ENCODE measurements around the gene TLR9. TPM values are rescaled to one million over a fixed set of nuclear protein-coding genes. Genes with fewer than 3 reads are reported as not detected.
"Not testable (repeated sequence)": the region's sequence is repeated elsewhere in the genome, so short reads cannot be mapped to it uniquely, and the experiment has no call there.

TLR9 gene
- total RNA-seq, 4 donors from 2014 or later, result not detected

- ATAC-seq, result peak; percentile 17
- TF ChIP-seq POLR2A (IDR thresholded peaks at IDR 0.05), result no peak
- TF ChIP-seq CTCF (IDR thresholded peaks at IDR 0.05), result no peak
- TF ChIP-seq POLR2AphosphoS5 (IDR thresholded peaks at IDR 0.05), result no peak
- TF ChIP-seq EP300 (IDR thresholded peaks at IDR 0.05), result no peak
Measured at GRCh38 chr3:52182196-52182595, 43.2 kb downstream of the TLR9 start.

GRCh38 chr3:52181543-52181942 is 43.9 kb downstream of the TLR9 start:
- TF ChIP-seq CTCF (IDR thresholded peaks at IDR 0.05) (no peak), EP300 (IDR thresholded peaks at IDR 0.05) (no peak), POLR2AphosphoS5 (IDR thresholded peaks at IDR 0.05) (no peak), POLR2A (IDR thresholded peaks at IDR 0.05) (no peak)
- Histone ChIP-seq H3K4me1 (no peaks in the 10 kb centered on the region), H3K27ac (peak overlapping the region in 1 of 4 donors; percentile 2), H3K9me3 (no peaks in the 10 kb centered on the region), H3K4me3 (no peak overlapping the region), H3K36me3 (no peaks in the 10 kb centered on the region), H3K27me3 (no peaks in the 10 kb centered on the region)
- 40 to 57% methylated on average over 1 to 2 of the region's 4 CpGs for WGBS, 2 donors (ENCODE audit: low coverage in 1 of 2)
- peak; percentile 34 for ATAC-seq

More at GRCh38 chr3:52182196-52182595, 43.2 kb downstream of the TLR9 start:
- H3K27me3 ChIP-seq, result no peaks in the 10 kb centered on the region
- H3K9me3 ChIP-seq, result no peaks in the 10 kb centered on the region
- no peaks in the 10 kb centered on the region for H3K4me1 ChIP-seq
- no CpG with 5 or more reads among the region's 5 CpGs for WGBS, 2 donors (ENCODE audit: low coverage in 1 of 2)
- no peaks in the 10 kb centered on the region for H3K36me3 ChIP-seq
- no peak overlapping the region for H3K4me3 ChIP-seq
- H3K27ac ChIP-seq, result no peak overlapping the region

GRCh38 chr3:52178537-52178936 is 46.9 kb downstream of the TLR9 start:
- Histone ChIP-seq H3K27me3 (no peaks in the 10 kb centered on the region), H3K36me3 (no peaks in the 10 kb centered on the region), H3K27ac (no peak overlapping the region), H3K9me3 (no peaks in the 10 kb centered on the region), H3K4me3 (no peak overlapping the region), H3K4me1 (no peaks in the 10 kb centered on the region)
- no peak for TF ChIP-seq POLR2A (IDR thresholded peaks at IDR 0.05)
- no peak for TF ChIP-seq CTCF (IDR thresholded peaks at IDR 0.05)
- no peak for TF ChIP-seq EP300 (IDR thresholded peaks at IDR 0.05)
- TF ChIP-seq POLR2AphosphoS5 (IDR thresholded peaks at IDR 0.05), result no peak
- ATAC-seq, result no peak
- WGBS, 2 donors (ENCODE audit: low coverage in 1 of 2), result 73 to 100% methylated on average over 1 of the region's 1 CpG

GRCh38 chr3:52178126-52178525 is 47.3 kb downstream of the TLR9 start:
- H3K9me3 ChIP-seq, H3K27me3 ChIP-seq, H3K27ac ChIP-seq, ATAC-seq, H3K36me3 ChIP-seq, H3K4me3 ChIP-seq, H3K4me1 ChIP-seq: not testable (repeated sequence)
- WGBS, 2 donors (ENCODE audit: low coverage in 1 of 2), result 60 to 89% methylated on average over 1 to 3 of the region's 4 CpGs

GRCh38 chr3:52177701-52178042 is 47.8 kb downstream of the TLR9 start:
- 81 to 94% methylated on average over 3 of the region's 5 CpGs for WGBS, 2 donors (ENCODE audit: low coverage in 1 of 2)
- no peak for ATAC-seq

More at GRCh38 chr3:52177701-52178042, 47.8 kb downstream of the TLR9 start:
- no peak overlapping the region for H3K27ac ChIP-seq
- no peak for TF ChIP-seq POLR2A (IDR thresholded peaks at IDR 0.05)
- TF ChIP-seq EP300 (IDR thresholded peaks at IDR 0.05), result no peak
- no peak for TF ChIP-seq POLR2AphosphoS5 (IDR thresholded peaks at IDR 0.05)
- no peak for TF ChIP-seq CTCF (IDR thresholded peaks at IDR 0.05)
- no peak overlapping the region for H3K4me3 ChIP-seq
- H3K36me3 ChIP-seq, result no peaks in the 10 kb centered on the region
- no peaks in the 10 kb centered on the region for H3K4me1 ChIP-seq
- no peaks in the 10 kb centered on the region for H3K9me3 ChIP-seq
- no peaks in the 10 kb centered on the region for H3K27me3 ChIP-seq

Measured in gastroesophageal sphincter (tissue), 4 donors.